ENCODE measurements around the gene NEURL1. TPM values are rescaled to one million over a fixed set of nuclear protein-coding genes. Genes with fewer than 3 reads are reported as not detected.

NEURL1 gene
- total RNA-seq, 2 experiments from 2014 or later = 0.47 TPM; not detected in 1

DNA sequence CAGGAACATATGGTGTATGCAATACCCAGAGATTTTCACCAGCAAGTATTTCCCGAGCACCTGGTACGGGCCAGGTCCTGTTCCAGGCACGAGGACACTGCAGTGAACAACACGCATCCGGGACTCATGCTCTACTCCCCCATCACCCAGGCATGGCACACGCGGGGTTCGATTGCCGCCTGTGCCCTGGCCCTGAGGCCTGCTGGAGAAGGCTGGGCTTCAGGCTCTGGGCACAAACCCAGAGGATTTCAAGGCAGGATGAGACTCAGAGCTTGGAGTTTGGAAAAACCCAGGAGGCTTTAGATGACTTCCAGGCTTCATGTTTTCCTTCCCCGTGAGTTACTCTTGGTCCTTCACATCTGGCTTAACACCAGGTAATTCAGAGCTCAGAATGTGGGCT lies 143.5 kb downstream of the NEURL1 start:
- H4K20me1 ChIP-seq (ENCODE audit: insufficient read depth, low read length) = no peaks in the 10 kb centered on the region
- H3K4me1 ChIP-seq (ENCODE audit: insufficient read depth, low read length, poor library complexity, severe bottlenecking) = no peaks in the 10 kb centered on the region
- no TSS peak for BruUV-seq (replicated peaks)
- intact Hi-C loops (cut with micrococcal nuclease; ENCODE audit: unreplicated experiment) = no loop called here
- H3K27ac ChIP-seq (ENCODE audit: low read depth, low read length, poor library complexity, severe bottlenecking) = no peak overlapping the region
- no peaks in the 10 kb centered on the region for H3K9me2 ChIP-seq (ENCODE audit: insufficient read depth, low read length)
- no peak for TF ChIP-seq EZH2phosphoT487 (IDR thresholded peaks at IDR 0.05; ENCODE audit: borderline replicate concordance, low read depth, low read length)
- TF ChIP-seq CTCF (conservative IDR thresholded peaks at IDR 0.05; ENCODE audit: low read length) = no peak
- CTCF ChIA-PET (ENCODE audit: unreplicated experiment) = interaction anchor here (1.2 kb wide), 1 partner anchor 25 kb away, joined by 4 read pairs; no protein-coding TSS in a partner anchor
- POLR2A ChIA-PET = interaction anchor here (1.2 kb wide), 1 partner anchor 10 kb away, joined by 5 read pairs; no protein-coding TSS in a partner anchor
- no peaks in the 10 kb centered on the region for H3K36me3 ChIP-seq (ENCODE audit: insufficient read depth, low read length)
- no peaks in the 10 kb centered on the region for H3K9me3 ChIP-seq (ENCODE audit: low read length)
- no peak for DNase-seq (ENCODE audit: low spot score)
- H2AFZ ChIP-seq (ENCODE audit: low read length) = no peak overlapping the region
- H3K79me2 ChIP-seq (ENCODE audit: insufficient read depth, low read depth, low read length) = no peaks in the 10 kb centered on the region
- no peak overlapping the region for H3K4me3 ChIP-seq (ENCODE audit: low read depth, low read length, poor library complexity, severe bottlenecking)
- H3K4me2 ChIP-seq (ENCODE audit: low read length) = no peak overlapping the region

- H3K4me2 ChIP-seq (ENCODE audit: low read length) = no peak overlapping the region
- ChIA-PET CTCF (ENCODE audit: unreplicated experiment) (no interaction called here), POLR2A (no interaction called here)
- H3K27ac ChIP-seq (ENCODE audit: low read depth, low read length, poor library complexity, severe bottlenecking) = no peak overlapping the region
- H3K36me3 ChIP-seq (ENCODE audit: insufficient read depth, low read length) = no peaks in the 10 kb centered on the region
- intact Hi-C loops (cut with micrococcal nuclease; ENCODE audit: unreplicated experiment) = no loop called here
- H3K4me3 ChIP-seq (ENCODE audit: low read depth, low read length, poor library complexity, severe bottlenecking) = no peak overlapping the region
- TF ChIP-seq EZH2phosphoT487 (IDR thresholded peaks at IDR 0.05; ENCODE audit: borderline replicate concordance, low read depth, low read length) (no peak), CTCF (conservative IDR thresholded peaks at IDR 0.05; ENCODE audit: low read length) (no peak)
- H3K79me2 ChIP-seq (ENCODE audit: insufficient read depth, low read depth, low read length) = no peaks in the 10 kb centered on the region
- H2AFZ ChIP-seq (ENCODE audit: low read length) = no peak overlapping the region
- DNase-seq (ENCODE audit: low spot score) = no peak
- H3K9me2 ChIP-seq (ENCODE audit: insufficient read depth, low read length) = no peaks in the 10 kb centered on the region
- H4K20me1 ChIP-seq (ENCODE audit: insufficient read depth, low read length) = no peaks in the 10 kb centered on the region
- H3K4me1 ChIP-seq (ENCODE audit: insufficient read depth, low read length, poor library complexity, severe bottlenecking) = no peaks in the 10 kb centered on the region
- BruUV-seq (replicated peaks) = no TSS peak
- H3K9me3 ChIP-seq (ENCODE audit: low read length) = no peaks in the 10 kb centered on the region
These were observed 144.5 kb downstream of the NEURL1 start for GRCh38 chr10:103637927-103638557.

GRCh38 chr10:103638948-103639347 lies 145.4 kb downstream of the NEURL1 start:
- CTCF ChIA-PET (ENCODE audit: unreplicated experiment) = no interaction called here
- intact Hi-C loops (cut with micrococcal nuclease; ENCODE audit: unreplicated experiment) = no loop called here
- POLR2A ChIA-PET = interaction anchor here (0.7 kb wide), 1 partner anchor 464 kb away, joined by 3 read pairs; no protein-coding TSS in a partner anchor

More at GRCh38 chr10:103638948-103639347, 145.4 kb downstream of the NEURL1 start:
- Histone ChIP-seq H3K4me3 (ENCODE audit: low read depth, low read length, poor library complexity, severe bottlenecking) (no peak overlapping the region), H2AFZ (ENCODE audit: low read length) (no peak overlapping the region), H4K20me1 (ENCODE audit: insufficient read depth, low read length) (no peaks in the 10 kb centered on the region), H3K79me2 (ENCODE audit: insufficient read depth, low read depth, low read length) (no peaks in the 10 kb centered on the region), H3K36me3 (ENCODE audit: insufficient read depth, low read length) (no peaks in the 10 kb centered on the region), H3K27ac (ENCODE audit: low read depth, low read length, poor library complexity, severe bottlenecking) (no peak overlapping the region), H3K4me1 (ENCODE audit: insufficient read depth, low read length, poor library complexity, severe bottlenecking) (no peaks in the 10 kb centered on the region), H3K9me2 (ENCODE audit: insufficient read depth, low read length) (no peaks in the 10 kb centered on the region), H3K9me3 (ENCODE audit: low read length) (no peaks in the 10 kb centered on the region), H3K4me2 (ENCODE audit: low read length) (no peak overlapping the region)
- BruUV-seq (replicated peaks) = no TSS peak
- TF ChIP-seq CTCF (conservative IDR thresholded peaks at IDR 0.05; ENCODE audit: low read length) (no peak), EZH2phosphoT487 (IDR thresholded peaks at IDR 0.05; ENCODE audit: borderline replicate concordance, low read depth, low read length) (no peak)
- no peak for DNase-seq (ENCODE audit: low spot score)
